ENCODE measurements around the gene CREB3L1. TPM values are rescaled to one million over a fixed set of nuclear protein-coding genes. Genes with fewer than 3 reads are reported as not detected.
A peak's percentile ranks its signal among the peaks of the same experiment; 100 is the strongest.

The CREB3L1 gene
- total and polyA plus RNA-seq, 4 donors, result 16.8 to 54.0 (median 36.8) TPM

DNA sequence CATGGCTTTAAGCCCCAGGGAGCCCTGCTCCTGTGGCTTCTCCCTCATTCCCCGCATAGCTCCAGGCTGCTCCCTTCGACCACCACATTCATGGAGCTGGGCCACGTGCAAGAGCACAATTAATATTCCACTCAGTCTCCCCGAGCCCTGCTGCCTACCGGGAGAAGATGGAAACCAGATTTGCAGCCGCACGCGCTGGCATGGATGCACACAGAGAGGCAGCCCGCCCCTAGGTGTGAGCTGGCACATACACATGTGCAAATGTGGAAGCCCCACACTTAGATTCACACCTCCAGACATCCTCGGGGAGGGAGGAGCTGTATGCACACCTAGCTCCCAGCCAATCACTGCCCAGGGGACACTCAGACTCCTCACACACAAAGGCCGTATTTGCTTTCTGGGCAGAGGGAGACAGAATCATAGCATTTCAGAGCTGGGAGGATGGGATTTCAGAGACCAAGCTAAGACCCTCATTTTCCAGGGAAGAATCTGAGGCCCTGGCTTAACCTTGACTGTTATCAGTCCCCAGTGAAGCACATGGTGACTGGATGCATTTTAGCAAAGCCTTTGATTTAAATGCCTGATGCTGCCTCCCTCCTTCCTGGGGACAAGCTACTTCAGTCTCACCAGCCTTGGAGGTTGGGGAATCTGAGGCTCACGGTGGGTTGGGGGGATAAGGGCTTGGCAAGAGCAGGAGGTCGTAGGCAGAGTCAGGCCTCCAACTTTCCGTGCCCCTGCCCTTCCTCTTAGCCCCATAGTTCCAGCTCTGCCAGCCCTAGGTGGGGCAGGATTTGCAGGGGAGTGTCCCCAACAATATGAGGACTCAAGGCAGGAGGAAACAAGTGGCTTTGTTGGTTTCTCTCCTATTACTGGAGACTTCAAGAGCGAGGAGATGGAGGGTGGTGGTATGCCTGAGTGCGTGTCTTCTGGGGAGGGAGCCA lies 5.3 kb upstream of the CREB3L1 start:
- Histone ChIP-seq H3K27me3 (ENCODE audit: control insufficient read depth in 3 of 3, insufficient read depth in 3 of 3, low read length in 2 of 3) (no peaks in the 10 kb centered on the region), H3K4me3 (no peak overlapping the region), H3K9me3 (ENCODE audit: control insufficient read depth in 4 of 4, insufficient read depth in 3 of 4, low read length in 3 of 4) (no peaks in the 10 kb centered on the region), H3K9ac (ENCODE audit: insufficient read depth in 1 of 2, low read length in 2 of 2) (no peak overlapping the region), H3K4me1 (ENCODE audit: control insufficient read depth in 5 of 5, insufficient read depth in 5 of 5, low read length in 5 of 5) (peaks cover 9 to 23% (median 16%) of the 10 kb centered on the region in 5 donors), H3K27ac (ENCODE audit: low read depth in 1 of 2, low read length in 1 of 2) (peak overlapping the region; percentile 29 to 65), H3K36me3 (ENCODE audit: control insufficient read depth in 4 of 4, insufficient read depth in 4 of 4, low read length in 4 of 4) (no peaks in the 10 kb centered on the region)
- ATAC-seq (ENCODE audit: insufficient read depth, low FRiP score) (no peak), DNase-seq (no peak)
- TF ChIP-seq, protein P1, sequence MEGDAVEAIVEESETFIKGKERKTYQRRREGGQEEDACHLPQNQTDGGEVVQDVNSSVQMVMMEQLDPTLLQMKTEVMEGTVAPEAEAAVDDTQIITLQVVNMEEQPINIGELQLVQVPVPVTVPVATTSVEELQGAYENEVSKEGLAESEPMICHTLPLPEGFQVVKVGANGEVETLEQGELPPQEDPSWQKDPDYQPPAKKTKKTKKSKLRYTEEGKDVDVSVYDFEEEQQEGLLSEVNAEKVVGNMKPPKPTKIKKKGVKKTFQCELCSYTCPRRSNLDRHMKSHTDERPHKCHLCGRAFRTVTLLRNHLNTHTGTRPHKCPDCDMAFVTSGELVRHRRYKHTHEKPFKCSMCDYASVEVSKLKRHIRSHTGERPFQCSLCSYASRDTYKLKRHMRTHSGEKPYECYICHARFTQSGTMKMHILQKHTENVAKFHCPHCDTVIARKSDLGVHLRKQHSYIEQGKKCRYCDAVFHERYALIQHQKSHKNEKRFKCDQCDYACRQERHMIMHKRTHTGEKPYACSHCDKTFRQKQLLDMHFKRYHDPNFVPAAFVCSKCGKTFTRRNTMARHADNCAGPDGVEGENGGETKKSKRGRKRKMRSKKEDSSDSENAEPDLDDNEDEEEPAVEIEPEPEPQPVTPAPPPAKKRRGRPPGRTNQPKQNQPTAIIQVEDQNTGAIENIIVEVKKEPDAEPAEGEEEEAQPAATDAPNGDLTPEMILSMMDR (IDR thresholded peaks at IDR 0.05; ENCODE audit: control extremely low read depth, extremely low read depth), result no peak
- WGBS, 2 donors, result 78 to 85% methylated on average over 16 of the region's 16 CpGs

DNA sequence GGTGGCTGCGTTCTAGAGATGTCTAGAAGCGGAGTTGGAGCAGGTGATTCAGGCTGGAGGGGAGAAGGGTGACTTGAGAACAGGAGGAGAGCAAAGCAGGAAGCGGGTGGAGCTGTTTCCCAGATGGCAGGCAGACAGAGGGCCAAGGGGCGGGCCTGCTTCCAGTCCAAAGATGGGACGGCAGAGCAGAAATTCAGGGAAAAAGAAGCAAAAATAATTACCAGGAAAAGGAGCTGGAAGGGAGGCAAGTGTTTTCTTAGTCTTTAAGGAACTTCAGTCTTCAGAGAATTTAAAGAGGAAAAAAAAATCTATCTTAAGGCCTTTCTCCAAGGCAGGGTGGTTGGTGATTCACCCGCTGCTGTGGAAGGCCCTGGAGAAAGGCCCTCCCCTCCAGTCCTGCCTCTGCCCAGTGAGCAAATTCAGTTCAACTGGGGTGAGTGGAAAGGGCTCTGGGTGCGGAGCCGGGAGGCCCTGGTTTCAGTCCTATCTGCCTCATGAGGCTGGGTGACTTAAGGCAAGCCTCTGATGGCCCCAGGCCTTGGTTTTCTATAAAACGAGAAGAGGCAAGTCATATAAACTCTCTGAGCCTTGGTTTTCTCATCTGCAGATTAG lies 4.5 kb upstream of the CREB3L1 start:
- H3K27ac ChIP-seq (ENCODE audit: low read depth in 1 of 2, low read length in 1 of 2), result peak overlapping the region; percentile 65 to 80
- no peaks in the 10 kb centered on the region for H3K36me3 ChIP-seq (ENCODE audit: control insufficient read depth in 4 of 4, insufficient read depth in 4 of 4, low read length in 4 of 4)
- H3K27me3 ChIP-seq (ENCODE audit: control insufficient read depth in 3 of 3, insufficient read depth in 3 of 3, low read length in 2 of 3), result no peaks in the 10 kb centered on the region
- TF ChIP-seq, protein P1 (IDR thresholded peaks at IDR 0.05; ENCODE audit: control extremely low read depth, extremely low read depth), result no peak
- no peaks in the 10 kb centered on the region for H3K9me3 ChIP-seq (ENCODE audit: control insufficient read depth in 4 of 4, insufficient read depth in 3 of 4, low read length in 3 of 4)
- ATAC-seq (ENCODE audit: insufficient read depth, low FRiP score), result peak; percentile 46
- H3K4me3 ChIP-seq, result no peak overlapping the region
- no peak overlapping the region for H3K9ac ChIP-seq (ENCODE audit: insufficient read depth in 1 of 2, low read length in 2 of 2)
- DNase-seq, result peak; percentile 53 to 73 (median 58)
- 48 to 70% methylated on average over 9 of the region's 9 CpGs for WGBS, 2 donors
- H3K4me1 ChIP-seq (ENCODE audit: control insufficient read depth in 5 of 5, insufficient read depth in 5 of 5, low read length in 5 of 5), result peaks cover 12 to 23% (median 16%) of the 10 kb centered on the region in 5 donors

DNA sequence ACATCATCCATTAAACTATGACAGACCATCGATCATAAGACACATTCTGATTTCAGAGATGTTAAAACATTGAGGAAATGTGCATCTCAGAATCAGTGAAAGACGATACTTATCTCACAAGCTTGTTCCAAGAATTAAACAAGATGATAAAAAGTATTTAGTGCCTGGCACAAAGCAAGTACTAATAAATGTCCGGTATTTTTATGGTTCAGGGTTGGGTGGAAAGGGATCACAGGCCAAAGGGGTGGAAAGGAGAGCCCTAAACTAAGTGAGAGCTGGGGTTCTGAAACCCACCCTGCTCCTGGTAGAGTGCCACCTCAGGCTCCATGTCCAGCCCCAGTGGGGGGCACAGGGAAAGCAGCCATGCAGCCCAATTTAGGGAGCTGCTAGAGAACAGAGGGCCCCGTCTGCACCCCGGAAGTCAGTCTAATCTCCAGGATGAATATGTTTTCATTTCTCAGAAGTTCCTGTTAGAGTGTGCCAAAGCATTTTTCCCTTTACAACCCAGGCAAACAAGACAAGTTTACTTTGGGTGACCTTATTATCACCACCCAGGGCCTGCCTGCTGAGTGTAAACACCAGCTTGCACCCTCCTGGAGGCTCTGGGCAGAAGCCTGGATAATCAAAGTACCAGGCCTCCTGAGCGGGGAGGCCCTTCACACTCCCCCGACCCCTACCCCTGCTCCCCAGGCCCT lies 3.8 kb upstream of the CREB3L1 start:
- no peaks in the 10 kb centered on the region for H3K27me3 ChIP-seq (ENCODE audit: control insufficient read depth in 3 of 3, insufficient read depth in 3 of 3, low read length in 2 of 3)
- no peaks in the 10 kb centered on the region for H3K9me3 ChIP-seq (ENCODE audit: control insufficient read depth in 4 of 4, insufficient read depth in 3 of 4, low read length in 3 of 4)
- peak overlapping the region; percentile 80 to 90 for H3K27ac ChIP-seq (ENCODE audit: low read depth in 1 of 2, low read length in 1 of 2)
- DNase-seq (no peak), ATAC-seq (ENCODE audit: insufficient read depth, low FRiP score) (peak; percentile 3)
- H3K9ac ChIP-seq (ENCODE audit: insufficient read depth in 1 of 2, low read length in 2 of 2), result no peak overlapping the region
- TF ChIP-seq, protein P1 (IDR thresholded peaks at IDR 0.05; ENCODE audit: control extremely low read depth, extremely low read depth), result no peak
- WGBS, 2 donors, result 53 to 82% methylated on average over 7 of the region's 7 CpGs
- H3K36me3 ChIP-seq (ENCODE audit: control insufficient read depth in 4 of 4, insufficient read depth in 4 of 4, low read length in 4 of 4), result peaks cover 0 to 3% (median 0%) of the 10 kb centered on the region in 4 donors
- no peak overlapping the region for H3K4me3 ChIP-seq
- H3K4me1 ChIP-seq (ENCODE audit: control insufficient read depth in 5 of 5, insufficient read depth in 5 of 5, low read length in 5 of 5), result peaks cover 12 to 27% (median 16%) of the 10 kb centered on the region in 5 donors

Data from lung (tissue), 12 donors.